Islet precursor cell (in vitro differentiated cells): ENCODE data around the gene TTLL11.

ENCODE experiments used
- DNase-seq: peaks from one replicate; pipeline ENCODE4 v3.0.0-alpha.2; 2018

Gene TTLL11

GRCh38 chr9:121929893-121930875 lies 162.9 kb downstream of the TTLL11 start:
- DNase-seq: peak; percentile 75

- DNase-seq: no peak
Measured at GRCh38 chr9:121927636-121928035, 165.5 kb downstream of the TTLL11 start.

- no peak for DNase-seq
Measured at GRCh38 chr9:121927081-121927480, 166.0 kb downstream of the TTLL11 start.

- DNase-seq: no peak
Measured at GRCh38 chr9:121926351-121926801, 166.7 kb downstream of the TTLL11 start.

GRCh38 chr9:121925935-121926334 lies 167.2 kb downstream of the TTLL11 start:
- no peak for DNase-seq

- DNase-seq: no peak
Measured at GRCh38 chr9:121924700-121925099, 168.4 kb downstream of the TTLL11 start.

- no peak for DNase-seq
Measured at GRCh38 chr9:121921444-121921843, 171.7 kb downstream of the TTLL11 start.

GRCh38 chr9:121917375-121918335 lies 175.5 kb downstream of the TTLL11 start:
- no peak for DNase-seq

GRCh38 chr9:121915304-121915625 lies 177.8 kb downstream of the TTLL11 start:
- no peak for DNase-seq

GRCh38 chr9:121914604-121915303 lies 178.4 kb downstream of the TTLL11 start:
- no peak for DNase-seq

- DNase-seq: no peak
Measured at GRCh38 chr9:121914017-121914595, 179.0 kb downstream of the TTLL11 start.

- DNase-seq: no peak
Measured at GRCh38 chr9:121912812-121913627, 180.1 kb downstream of the TTLL11 start.

GRCh38 chr9:121910491-121911040 lies 182.5 kb downstream of the TTLL11 start:
- DNase-seq: no peak

GRCh38 chr9:121909111-121909510 lies 184.0 kb downstream of the TTLL11 start:
- no peak for DNase-seq

GRCh38 chr9:121906074-121906870 lies 186.8 kb downstream of the TTLL11 start:
- DNase-seq: no peak

GRCh38 chr9:121902461-121903135 lies 190.5 kb downstream of the TTLL11 start:
- DNase-seq: no peak

GRCh38 chr9:121901616-121902015 lies 191.5 kb downstream of the TTLL11 start:
- DNase-seq: no peak

- DNase-seq: no peak
Measured at GRCh38 chr9:121900163-121900562, 192.9 kb downstream of the TTLL11 start.

- DNase-seq: no peak
Measured at GRCh38 chr9:121898856-121899255, 194.3 kb downstream of the TTLL11 start.

- no peak for DNase-seq
Measured at GRCh38 chr9:121897140-121897539, 196.0 kb downstream of the TTLL11 start.
